22Rv1 (cell line): ENCODE results near the gene SLC25A11.
A peak's percentile ranks its signal among the peaks of the same experiment; 100 is the strongest.

Experiments used
- H3K27ac ChIP-seq: fragments of 450-650 bp; 2 replicates; pipeline ENCODE4 v1.5.1; 2017
- ZFX ChIP-seq: fragments of 450-650 bp; IDR thresholded peaks from 2 replicates; pipeline ENCODE4 v1.6.1; 2017; ENCODE audit warnings: antibody characterized with exemption, borderline replicate concordance
- TF ChIP-seq, protein P1 (sequence below): fragments of 450-650 bp; IDR thresholded peaks from 2 replicates; pipeline ENCODE4 v1.5.1; 2017; ENCODE audit warnings: mild to moderate bottlenecking

Gene SLC25A11

DNA sequence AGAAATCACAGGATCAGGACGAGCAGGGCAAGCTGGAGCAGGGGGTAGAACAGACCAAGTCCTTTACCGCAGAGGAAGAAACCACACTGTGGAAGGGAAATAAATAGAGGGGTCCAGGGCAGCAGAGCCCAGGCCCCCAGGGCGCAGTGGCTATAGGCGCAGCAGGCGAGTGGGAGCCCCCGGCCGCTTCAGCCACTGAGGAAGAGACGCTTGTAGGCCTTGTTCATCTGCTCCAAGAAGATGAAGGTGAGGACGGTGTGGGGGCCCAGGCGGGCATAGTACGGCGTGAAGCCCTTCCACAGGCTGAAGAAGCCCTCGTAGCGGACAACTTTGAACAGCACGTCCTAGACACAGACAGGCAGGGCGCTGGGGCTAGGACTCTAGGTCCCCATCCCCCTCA lies 2.3 kb downstream of the SLC25A11 start:
- TF ChIP-seq, protein P1, sequence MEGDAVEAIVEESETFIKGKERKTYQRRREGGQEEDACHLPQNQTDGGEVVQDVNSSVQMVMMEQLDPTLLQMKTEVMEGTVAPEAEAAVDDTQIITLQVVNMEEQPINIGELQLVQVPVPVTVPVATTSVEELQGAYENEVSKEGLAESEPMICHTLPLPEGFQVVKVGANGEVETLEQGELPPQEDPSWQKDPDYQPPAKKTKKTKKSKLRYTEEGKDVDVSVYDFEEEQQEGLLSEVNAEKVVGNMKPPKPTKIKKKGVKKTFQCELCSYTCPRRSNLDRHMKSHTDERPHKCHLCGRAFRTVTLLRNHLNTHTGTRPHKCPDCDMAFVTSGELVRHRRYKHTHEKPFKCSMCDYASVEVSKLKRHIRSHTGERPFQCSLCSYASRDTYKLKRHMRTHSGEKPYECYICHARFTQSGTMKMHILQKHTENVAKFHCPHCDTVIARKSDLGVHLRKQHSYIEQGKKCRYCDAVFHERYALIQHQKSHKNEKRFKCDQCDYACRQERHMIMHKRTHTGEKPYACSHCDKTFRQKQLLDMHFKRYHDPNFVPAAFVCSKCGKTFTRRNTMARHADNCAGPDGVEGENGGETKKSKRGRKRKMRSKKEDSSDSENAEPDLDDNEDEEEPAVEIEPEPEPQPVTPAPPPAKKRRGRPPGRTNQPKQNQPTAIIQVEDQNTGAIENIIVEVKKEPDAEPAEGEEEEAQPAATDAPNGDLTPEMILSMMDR: no peak
- no peak for TF ChIP-seq ZFX
- no peak overlapping the region for H3K27ac ChIP-seq

- H3K27ac ChIP-seq: no peak overlapping the region
Observed at GRCh38 chr17:4936436-4936835, 3.4 kb downstream of the SLC25A11 start.

GRCh38 chr17:4935650-4936049 lies 4.2 kb downstream of the SLC25A11 start:
- no peak overlapping the region for H3K27ac ChIP-seq
- no peak for TF ChIP-seq ZFX
- TF ChIP-seq, protein P1: no peak

More at GRCh38 chr17:4936436-4936835, 3.4 kb downstream of the SLC25A11 start:
- TF ChIP-seq, protein P1: no peak
- no peak for TF ChIP-seq ZFX

DNA sequence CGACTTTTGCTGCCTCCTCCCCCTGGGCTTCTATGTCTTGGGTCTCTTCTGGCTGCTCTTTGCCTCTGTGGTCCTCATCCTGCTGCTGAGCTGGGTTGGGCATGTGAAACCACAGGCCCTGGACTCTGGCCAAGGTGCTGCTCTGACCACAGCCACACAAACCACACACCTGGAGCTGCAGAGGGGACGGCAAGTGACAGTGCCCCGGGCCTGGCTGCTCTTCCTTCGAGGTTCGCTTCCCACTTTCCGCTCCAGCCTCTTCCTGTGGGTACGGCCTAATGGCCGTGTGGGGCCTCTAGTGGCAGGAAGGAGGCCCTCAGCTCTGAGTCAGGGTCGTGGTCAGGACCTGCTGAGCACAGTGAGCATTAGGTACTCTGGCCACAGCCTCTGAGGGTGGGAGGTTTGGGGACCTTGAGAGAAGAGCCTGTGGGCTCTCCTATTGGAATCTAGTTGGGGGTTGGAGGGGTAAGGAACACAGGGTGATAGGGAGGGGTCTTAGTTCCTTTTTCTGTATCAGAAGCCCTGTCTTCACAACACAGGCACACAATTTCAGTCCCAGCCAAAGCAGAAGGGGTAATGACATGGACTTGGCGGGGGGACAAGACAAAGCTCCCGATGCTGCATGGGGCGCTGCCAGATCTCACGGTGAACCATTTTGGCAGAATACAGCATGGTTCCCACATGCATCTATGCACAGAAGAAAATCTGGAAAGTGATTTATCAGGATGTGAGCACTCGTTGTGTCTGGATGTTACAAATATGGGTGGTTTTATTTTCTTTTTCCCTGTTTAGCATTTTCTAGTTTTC lies 5.5 kb downstream of the SLC25A11 start:
- H3K27ac ChIP-seq: no peak overlapping the region

DNA sequence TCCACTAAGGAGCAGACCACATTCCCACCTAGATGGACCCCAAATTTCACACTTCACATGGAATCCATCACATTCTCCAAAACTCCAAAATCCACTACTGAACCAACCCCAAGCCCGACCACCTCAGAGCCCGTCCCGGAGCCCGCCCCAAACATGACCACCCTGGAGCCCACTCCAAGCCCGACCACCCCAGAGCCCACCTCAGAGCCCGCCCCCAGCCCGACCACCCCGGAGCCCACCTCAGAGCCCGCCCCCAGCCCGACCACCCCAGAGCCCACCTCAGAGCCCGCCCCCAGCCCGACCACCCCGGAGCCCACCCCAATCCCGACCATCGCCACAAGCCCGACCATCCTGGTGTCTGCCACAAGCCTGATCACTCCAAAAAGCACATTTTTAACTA lies 6.2 kb downstream of the SLC25A11 start:
- no peak overlapping the region for H3K27ac ChIP-seq
- no peak for TF ChIP-seq ZFX
- TF ChIP-seq, protein P1: no peak

More for the DNA sequence above, 5.5 kb downstream of the SLC25A11 start:
- no peak for TF ChIP-seq ZFX
- TF ChIP-seq, protein P1: peak; percentile 17; the same call in 1 of the 2 replicates

DNA sequence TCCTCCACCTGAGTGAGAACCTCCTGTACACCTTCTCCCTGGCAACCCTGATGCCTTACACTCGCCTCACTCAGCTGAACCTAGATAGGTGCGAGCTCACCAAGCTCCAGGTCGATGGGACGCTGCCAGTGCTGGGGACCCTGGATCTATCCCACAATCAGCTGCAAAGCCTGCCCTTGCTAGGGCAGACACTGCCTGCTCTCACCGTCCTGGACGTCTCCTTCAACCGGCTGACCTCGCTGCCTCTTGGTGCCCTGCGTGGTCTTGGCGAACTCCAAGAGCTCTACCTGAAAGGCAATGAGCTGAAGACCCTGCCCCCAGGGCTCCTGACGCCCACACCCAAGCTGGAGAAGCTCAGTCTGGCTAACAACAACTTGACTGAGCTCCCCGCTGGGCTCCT lies 7.1 kb downstream of the SLC25A11 start:
- TF ChIP-seq, protein P1: no peak
- no peak for TF ChIP-seq ZFX
- H3K27ac ChIP-seq: no peak overlapping the region

GRCh38 chr17:4931963-4932362 lies 7.9 kb downstream of the SLC25A11 start, which contains the start of gene GP1BA:
Gene GP1BA (plus strand): TSS chr17:4932277. CDS start chr17:4932605, 328 bp downstream.
- no peak for TF ChIP-seq ZFX
- TF ChIP-seq, protein P1: no peak
- no peak within 1 kb of the TSS for H3K27ac ChIP-seq
